ENCODE data around the gene HAUS3.
"Not testable (repeated sequence)": the region's sequence is repeated elsewhere in the genome, so short reads cannot be mapped to it uniquely, and the experiment has no call there.

The HAUS3 gene

GRCh38 chr4:2251795-2252529 is 10.0 kb upstream of the HAUS3 start:
- FAIRE-seq: no peak
- no peak for DNase-seq (ENCODE audit: low spot score)

DNA sequence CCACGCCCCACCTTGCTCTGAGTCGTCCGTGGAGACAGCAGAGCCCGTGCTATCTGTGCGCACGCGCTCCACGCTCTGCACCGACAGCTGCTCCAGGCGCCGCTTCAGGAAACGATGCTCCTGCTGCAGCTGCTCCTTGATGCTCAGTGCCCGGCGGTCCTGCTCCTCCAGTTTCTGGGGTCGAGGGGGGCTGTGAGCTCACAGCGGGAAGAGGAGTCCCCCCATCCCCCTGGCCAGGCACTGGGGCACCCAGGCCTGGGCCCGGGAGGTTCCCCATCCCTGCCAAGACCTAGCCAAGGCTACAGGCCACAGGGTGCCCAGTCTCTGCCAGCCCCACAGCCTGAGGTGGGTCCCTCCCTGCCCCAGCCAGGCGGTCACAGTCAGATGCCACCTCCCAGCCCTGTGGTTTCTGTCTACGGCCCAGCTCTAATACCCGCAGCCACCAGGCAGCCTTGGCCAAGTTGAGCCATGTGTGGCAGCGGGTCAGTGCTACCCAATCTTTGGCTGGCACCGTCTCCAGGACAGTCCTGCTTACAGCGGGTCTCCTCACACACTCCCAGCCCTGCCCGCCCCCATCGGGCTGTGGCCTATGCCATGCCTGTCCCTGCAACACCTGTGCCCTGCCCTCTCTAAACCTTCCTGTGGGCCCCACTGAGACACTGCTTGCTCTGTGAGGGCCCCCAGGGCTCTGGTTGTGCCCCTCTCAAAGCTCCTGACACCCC is 9.3 kb upstream of the HAUS3 start:
- FAIRE-seq: no peak

GRCh38 chr4:2250357-2251072 is 8.6 kb upstream of the HAUS3 start:
- FAIRE-seq (no peak), DNase-seq (ENCODE audit: low spot score) (no peak)

More for the DNA sequence above, 9.3 kb upstream of the HAUS3 start:
- DNase-seq (ENCODE audit: low spot score): no peak

GRCh38 chr4:2249526-2250356 is 7.8 kb upstream of the HAUS3 start:
- no peak for DNase-seq (ENCODE audit: low spot score)
- FAIRE-seq: no peak

GRCh38 chr4:2248821-2249261 is 6.9 kb upstream of the HAUS3 start:
- no peak for FAIRE-seq
- DNase-seq (ENCODE audit: low spot score): no peak

DNA sequence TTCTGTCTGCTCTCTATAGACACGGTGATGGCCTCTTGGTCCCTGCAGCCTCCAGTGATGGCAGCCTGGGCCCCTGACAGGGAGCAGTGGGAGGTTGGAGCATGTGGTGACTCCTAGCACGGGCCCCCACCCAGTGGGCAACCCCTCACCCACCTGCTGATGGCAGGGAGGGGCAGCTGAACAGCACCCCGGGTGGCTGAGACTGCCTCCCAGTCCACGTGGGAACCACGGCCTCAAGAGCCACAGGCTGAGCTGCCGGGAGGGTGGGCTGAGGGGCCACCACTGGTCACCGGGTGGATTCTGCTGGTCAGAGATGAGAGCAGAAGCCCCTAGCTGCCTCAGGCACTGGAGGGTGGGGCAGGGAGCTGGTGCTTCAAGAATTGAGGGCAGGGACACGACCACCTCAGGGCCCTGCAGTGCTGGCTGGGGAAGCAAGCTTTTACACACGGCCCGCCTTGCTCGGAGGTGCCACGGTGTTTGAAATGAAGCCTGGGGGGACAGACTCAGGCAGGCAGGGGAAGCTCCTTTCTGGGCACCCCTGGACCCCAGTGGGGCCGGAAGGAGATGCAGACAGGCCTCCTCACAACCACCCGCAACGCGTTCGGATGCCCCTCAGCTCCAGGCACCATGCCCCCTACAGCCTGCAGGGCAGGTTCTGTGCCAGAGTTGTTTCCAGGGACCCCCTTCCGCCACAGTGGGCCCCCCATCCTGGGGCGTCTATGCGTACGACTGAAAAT is 6.3 kb upstream of the HAUS3 start:
- no peak for DNase-seq (ENCODE audit: low spot score)
- no peak for FAIRE-seq

- FAIRE-seq (no peak), DNase-seq (ENCODE audit: low spot score) (no peak)
These were observed 5.5 kb upstream of the HAUS3 start for GRCh38 chr4:2247128-2248043.

GRCh38 chr4:2246384-2247127 is 4.6 kb upstream of the HAUS3 start:
- no peak for FAIRE-seq
- no peak for DNase-seq (ENCODE audit: low spot score)

DNA sequence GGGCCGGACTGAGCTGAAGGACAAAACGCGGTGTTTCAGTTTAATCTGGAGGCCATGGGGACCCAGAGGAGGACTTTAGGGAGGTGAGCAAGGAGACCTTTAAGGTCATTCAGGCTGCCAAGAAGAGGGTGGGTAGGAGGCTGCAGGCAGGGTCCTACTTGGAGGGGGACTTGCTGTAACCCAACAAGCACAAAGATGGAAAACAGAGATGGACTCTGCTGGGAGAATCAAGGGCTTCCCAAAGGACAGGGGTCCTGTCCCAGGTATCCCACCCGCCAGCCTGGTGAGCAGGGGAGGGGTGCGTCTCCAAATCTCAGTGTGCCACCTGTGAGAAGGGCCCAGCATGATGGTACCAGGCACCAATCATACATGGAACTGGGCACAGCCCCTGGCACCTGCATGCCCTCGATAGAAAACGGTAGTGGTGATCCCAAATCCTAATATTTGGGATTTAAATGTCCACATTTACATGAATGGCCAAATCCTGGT is 3.9 kb upstream of the HAUS3 start:
- no peak for FAIRE-seq
- no peak for DNase-seq (ENCODE audit: low spot score)

GRCh38 chr4:2245057-2245786 is 3.3 kb upstream of the HAUS3 start:
- no peak for DNase-seq (ENCODE audit: low spot score)
- FAIRE-seq: no peak

- no peak for FAIRE-seq
- DNase-seq (ENCODE audit: low spot score): peak; percentile 27
These were observed 1.9 kb upstream of the HAUS3 start for GRCh38 chr4:2243681-2244380.

DNA sequence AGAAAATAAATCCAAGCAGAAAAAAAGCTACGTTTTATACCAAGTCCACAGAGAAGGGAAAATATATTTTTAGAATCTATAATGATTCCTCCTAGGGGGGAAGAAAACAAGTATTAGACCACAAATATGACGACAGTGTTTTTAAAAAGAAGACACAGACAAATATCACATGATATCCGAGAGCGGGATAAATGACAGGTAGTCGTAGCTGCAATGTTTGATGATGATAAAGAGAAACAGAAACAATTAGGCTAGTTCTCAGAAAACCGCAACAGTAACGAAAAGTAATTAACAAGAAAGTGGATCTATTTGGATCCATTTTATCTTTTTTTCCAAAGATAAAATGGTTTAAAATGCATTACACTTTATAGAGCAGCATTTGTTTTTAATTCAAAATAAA is 918 bp downstream of the HAUS3 start:
- DNase-seq (ENCODE audit: low spot score) (no peak), FAIRE-seq (peak; percentile 25)

GRCh38 chr4:2236944-2237666 is 4.8 kb downstream of the HAUS3 start:
- FAIRE-seq (no peak), DNase-seq (ENCODE audit: low spot score) (no peak)

GRCh38 chr4:2231082-2231481 is 10.8 kb downstream of the HAUS3 start:
- no peak for DNase-seq (ENCODE audit: low spot score)
- FAIRE-seq: no peak

- DNase-seq (ENCODE audit: low spot score) (no peak), FAIRE-seq (no peak)
These were observed 15.7 kb downstream of the HAUS3 start for GRCh38 chr4:2226261-2226660.

DNA sequence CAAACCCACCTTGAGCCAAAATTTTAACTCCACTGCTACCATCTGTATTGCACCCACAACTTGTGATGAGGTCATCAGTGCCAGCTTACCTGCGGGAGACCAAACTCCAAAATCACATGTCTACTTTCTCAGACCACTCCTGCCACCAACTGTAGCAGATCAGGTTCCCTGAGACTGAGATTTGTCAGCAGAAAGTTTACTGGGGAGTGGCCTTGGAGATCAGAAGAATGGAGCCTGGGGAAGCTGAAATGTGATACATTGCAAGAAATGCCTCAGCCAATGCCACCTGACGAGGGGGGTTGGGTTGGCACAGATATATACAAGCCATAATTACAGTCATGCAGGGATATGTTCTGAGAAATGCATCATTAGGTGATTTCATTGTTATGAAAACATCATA is 19.1 kb downstream of the HAUS3 start:
- no peak for FAIRE-seq
- DNase-seq (ENCODE audit: low spot score): no peak

GRCh38 chr4:2221378-2221777 is 20.5 kb downstream of the HAUS3 start:
- not testable (repeated sequence) for DNase-seq (ENCODE audit: low spot score); FAIRE-seq
